AG10803 (cell line): ENCODE measurements around the gene MPV17L2.

Source experiments
- DNase-seq: peaks from one replicate; pipeline ENCODE4 v3.0.0; 2010; ENCODE audit warnings: low read depth
- H3K4me3 ChIP-seq: 2 replicates; pipeline ENCODE4 v1.5.1; 2011; ENCODE audit warnings: mild to moderate bottlenecking, low read length, control low read depth
- CTCF ChIP-seq: conservative IDR thresholded peaks from 2 replicates; pipeline ENCODE4 v1.5.1; 2011; ENCODE audit warnings: mild to moderate bottlenecking, low read length, control low read depth, inconsistent platforms

MPV17L2 gene

GRCh38 chr19:18226956-18227780, 34.1 kb downstream of the MPV17L2 start:
- TF ChIP-seq CTCF, result no peak
- no peak overlapping the region for H3K4me3 ChIP-seq
- DNase-seq, result no peak

GRCh38 chr19:18227781-18228271, 34.8 kb downstream of the MPV17L2 start:
- no peak for TF ChIP-seq CTCF
- no peak for DNase-seq
- H3K4me3 ChIP-seq, result no peak overlapping the region

- peak; percentile 29 for TF ChIP-seq CTCF
- no peak overlapping the region for H3K4me3 ChIP-seq
Observed at GRCh38 chr19:18229474-18229873, 36.5 kb downstream of the MPV17L2 start.

GRCh38 chr19:18229915-18230314, 36.9 kb downstream of the MPV17L2 start:
- no peak for TF ChIP-seq CTCF
- no peak overlapping the region for H3K4me3 ChIP-seq
- no peak for DNase-seq

More at GRCh38 chr19:18229474-18229873, 36.5 kb downstream of the MPV17L2 start:
- DNase-seq, result no peak

- DNase-seq, result no peak
- TF ChIP-seq CTCF, result no peak
- no peak overlapping the region for H3K4me3 ChIP-seq
Observed at GRCh38 chr19:18230941-18231734, 38.1 kb downstream of the MPV17L2 start.

GRCh38 chr19:18231775-18232174, 38.8 kb downstream of the MPV17L2 start:
- H3K4me3 ChIP-seq, result no peak overlapping the region
- DNase-seq, result no peak
- TF ChIP-seq CTCF, result no peak
